ENCODE measurements around the gene AQP10. TPM values are rescaled to one million over a fixed set of nuclear protein-coding genes. Genes with fewer than 3 reads are reported as not detected.

AQP10 gene
- total RNA-seq, 1 experiment from 2014 or later = not detected

DNA sequence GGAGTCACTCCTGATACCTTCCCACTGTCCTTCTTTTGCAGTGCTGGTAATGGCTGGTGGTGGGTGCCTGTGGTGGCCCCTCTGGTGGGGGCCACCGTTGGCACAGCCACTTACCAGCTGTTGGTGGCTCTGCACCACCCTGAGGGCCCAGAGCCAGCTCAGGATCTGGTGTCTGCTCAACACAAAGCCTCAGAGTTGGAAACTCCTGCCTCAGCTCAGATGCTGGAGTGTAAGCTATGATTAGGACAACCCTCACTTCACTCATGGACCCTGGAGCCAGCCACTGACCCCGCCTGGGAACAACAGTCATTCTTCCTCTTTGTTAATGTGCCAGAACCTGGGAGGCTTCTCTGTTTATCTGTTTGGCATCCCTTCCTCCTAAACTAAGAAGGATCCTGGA, 3.3 kb downstream of the AQP10 start:
- CTCF ChIA-PET = interaction anchor here (0.9 to 1.6 kb wide), 2 partner anchors 11 to 222 kb away, joined by 3 to 6 read pairs; no protein-coding TSS in a partner anchor
- POLR2A ChIA-PET = no interaction called here
- peak overlapping the region; percentile 59 to 83 for H3K4me3 ChIP-seq (ENCODE audit: low read depth in 2 of 2, low read length in 2 of 2)
- TF ChIP-seq SIN3A (IDR thresholded peaks at IDR 0.05; ENCODE audit: borderline replicate concordance, insufficient read depth, low read depth, low read length) = no peak
- 0 out of 2 replicates have a peak, but pooled peaks have one; percentile 50 for TF ChIP-seq CTCF (IDR thresholded peaks at IDR 0.05)
- no peaks in the 10 kb centered on the region for H3K27me3 ChIP-seq (ENCODE audit: control insufficient read depth, insufficient read depth, low read length)
- H3K9me3 ChIP-seq (ENCODE audit: control insufficient read depth, insufficient read depth, low read depth, low read length) = no peaks in the 10 kb centered on the region
- intact Hi-C loops (cut with micrococcal nuclease; ENCODE audit: unreplicated experiment) (no loop called here), in situ Hi-C loops (cut with HindIII; ENCODE audit: low pct_unique_long_range_greater_than_20kb, low sequenced_read_pairs) (no loop called here)
- peaks cover 16% of the 10 kb centered on the region for H3K4me1 ChIP-seq (ENCODE audit: control insufficient read depth, insufficient read depth, low read length)
- ATAC-seq (no peak), DNase-seq (ENCODE audit: low read depth, low spot score) (no peak)
- no TSS peak for BruUV-seq (replicated peaks)
- H3K36me3 ChIP-seq (ENCODE audit: control insufficient read depth, insufficient read depth, low read length) = no peaks in the 10 kb centered on the region
- H3K27ac ChIP-seq (ENCODE audit: low read length) = peak overlapping the region; percentile 36; the same call in 1 of the 2 replicates

- H3K27ac ChIP-seq (ENCODE audit: low read length) = peak within 1 kb of the TSS; percentile 69
- H3K4me1 ChIP-seq (ENCODE audit: control insufficient read depth, insufficient read depth, low read length) = peaks cover 16% of the 10 kb centered on the region
- TF ChIP-seq TCF7L2 (IDR thresholded peaks at IDR 0.05; ENCODE audit: low read depth, low read length) = no peak
- TF ChIP-seq, protein P1, sequence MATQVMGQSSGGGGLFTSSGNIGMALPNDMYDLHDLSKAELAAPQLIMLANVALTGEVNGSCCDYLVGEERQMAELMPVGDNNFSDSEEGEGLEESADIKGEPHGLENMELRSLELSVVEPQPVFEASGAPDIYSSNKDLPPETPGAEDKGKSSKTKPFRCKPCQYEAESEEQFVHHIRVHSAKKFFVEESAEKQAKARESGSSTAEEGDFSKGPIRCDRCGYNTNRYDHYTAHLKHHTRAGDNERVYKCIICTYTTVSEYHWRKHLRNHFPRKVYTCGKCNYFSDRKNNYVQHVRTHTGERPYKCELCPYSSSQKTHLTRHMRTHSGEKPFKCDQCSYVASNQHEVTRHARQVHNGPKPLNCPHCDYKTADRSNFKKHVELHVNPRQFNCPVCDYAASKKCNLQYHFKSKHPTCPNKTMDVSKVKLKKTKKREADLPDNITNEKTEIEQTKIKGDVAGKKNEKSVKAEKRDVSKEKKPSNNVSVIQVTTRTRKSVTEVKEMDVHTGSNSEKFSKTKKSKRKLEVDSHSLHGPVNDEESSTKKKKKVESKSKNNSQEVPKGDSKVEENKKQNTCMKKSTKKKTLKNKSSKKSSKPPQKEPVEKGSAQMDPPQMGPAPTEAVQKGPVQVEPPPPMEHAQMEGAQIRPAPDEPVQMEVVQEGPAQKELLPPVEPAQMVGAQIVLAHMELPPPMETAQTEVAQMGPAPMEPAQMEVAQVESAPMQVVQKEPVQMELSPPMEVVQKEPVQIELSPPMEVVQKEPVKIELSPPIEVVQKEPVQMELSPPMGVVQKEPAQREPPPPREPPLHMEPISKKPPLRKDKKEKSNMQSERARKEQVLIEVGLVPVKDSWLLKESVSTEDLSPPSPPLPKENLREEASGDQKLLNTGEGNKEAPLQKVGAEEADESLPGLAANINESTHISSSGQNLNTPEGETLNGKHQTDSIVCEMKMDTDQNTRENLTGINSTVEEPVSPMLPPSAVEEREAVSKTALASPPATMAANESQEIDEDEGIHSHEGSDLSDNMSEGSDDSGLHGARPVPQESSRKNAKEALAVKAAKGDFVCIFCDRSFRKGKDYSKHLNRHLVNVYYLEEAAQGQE (IDR thresholded peaks at IDR 0.05; ENCODE audit: insufficient read depth in 1 of 2, low read depth in 2 of 2, low read length in 1 of 2) = no peak
- no peak for TF ChIP-seq SIN3A (IDR thresholded peaks at IDR 0.05; ENCODE audit: borderline replicate concordance, insufficient read depth, low read depth, low read length)
- no peak for TF ChIP-seq POLR2AphosphoS5 (IDR thresholded peaks at IDR 0.05; ENCODE audit: low read depth, low read length)
- peak; percentile 98 for TF ChIP-seq CTCF (IDR thresholded peaks at IDR 0.05)
- in situ Hi-C loops (cut with HindIII; ENCODE audit: low pct_unique_long_range_greater_than_20kb, low sequenced_read_pairs) (no loop called here), intact Hi-C loops (cut with micrococcal nuclease; ENCODE audit: unreplicated experiment) (no loop called here)
- ChIA-PET CTCF (interaction anchor here (0.7 to 2.0 kb wide), 4 partner anchors 11 to 222 kb away, joined by 3 to 20 read pairs (median 6); no protein-coding TSS in a partner anchor), POLR2A (no interaction called here)
- no peaks in the 10 kb centered on the region for H3K9me3 ChIP-seq (ENCODE audit: control insufficient read depth, insufficient read depth, low read depth, low read length)
- BruUV-seq (replicated peaks) = no TSS peak
- ATAC-seq = peak; percentile 81
- no peaks in the 10 kb centered on the region for H3K27me3 ChIP-seq (ENCODE audit: control insufficient read depth, insufficient read depth, low read length)
- H3K36me3 ChIP-seq (ENCODE audit: control insufficient read depth, insufficient read depth, low read length) = no peaks in the 10 kb centered on the region
- peak within 1 kb of the TSS; percentile 59 to 83 for H3K4me3 ChIP-seq (ENCODE audit: low read depth in 2 of 2, low read length in 2 of 2)
- DNase-seq (ENCODE audit: low read depth, low spot score) = peak; percentile 69
Measured at GRCh38 chr1:154324669-154325582, 4.0 kb downstream of the AQP10 start, which contains the start of gene ATP8B2. TSS of gene ATP8B2 (plus strand) at chr1:154325525. CDS start at chr1:154328142, 2,617 bp downstream.
